ENCODE results near the gene BMP6.

DNA sequence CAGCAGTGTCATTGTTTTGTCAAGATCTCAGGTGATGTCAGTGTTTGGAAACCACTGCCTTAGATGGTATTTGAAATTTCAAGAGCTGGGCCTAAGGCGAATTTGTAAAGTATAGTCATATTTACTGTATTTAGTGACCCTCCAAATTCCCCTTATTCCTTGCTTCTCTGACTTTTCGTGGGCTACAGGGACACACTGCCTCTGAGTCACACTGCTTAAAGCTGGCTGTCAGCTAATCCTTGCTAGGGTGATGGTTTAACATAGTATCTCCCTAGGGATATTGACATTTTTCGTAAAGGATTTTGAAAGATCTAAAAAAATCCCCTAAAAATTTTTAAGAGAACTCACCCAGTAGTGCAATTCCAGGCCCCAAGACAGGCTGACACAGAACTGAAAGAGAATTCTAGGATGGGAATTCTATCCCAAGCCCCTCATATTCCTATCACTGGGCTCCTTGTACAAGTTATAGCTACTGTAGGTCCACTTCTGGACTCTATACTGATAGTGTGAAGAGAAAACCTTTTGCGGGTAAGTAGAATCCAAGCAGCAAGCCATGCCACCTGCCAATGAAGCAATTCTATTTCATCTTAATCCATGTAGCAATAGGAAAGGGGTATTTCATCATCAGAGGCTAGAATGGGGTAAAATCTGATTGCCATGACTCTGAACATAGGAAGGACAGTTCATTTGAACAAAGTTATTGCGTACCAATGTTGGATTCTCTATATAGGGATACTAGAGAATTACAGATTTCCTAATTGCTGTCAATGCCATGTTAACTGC lies 4.3 kb downstream of the BMP6 start:
- TF ChIP-seq, protein P1, sequence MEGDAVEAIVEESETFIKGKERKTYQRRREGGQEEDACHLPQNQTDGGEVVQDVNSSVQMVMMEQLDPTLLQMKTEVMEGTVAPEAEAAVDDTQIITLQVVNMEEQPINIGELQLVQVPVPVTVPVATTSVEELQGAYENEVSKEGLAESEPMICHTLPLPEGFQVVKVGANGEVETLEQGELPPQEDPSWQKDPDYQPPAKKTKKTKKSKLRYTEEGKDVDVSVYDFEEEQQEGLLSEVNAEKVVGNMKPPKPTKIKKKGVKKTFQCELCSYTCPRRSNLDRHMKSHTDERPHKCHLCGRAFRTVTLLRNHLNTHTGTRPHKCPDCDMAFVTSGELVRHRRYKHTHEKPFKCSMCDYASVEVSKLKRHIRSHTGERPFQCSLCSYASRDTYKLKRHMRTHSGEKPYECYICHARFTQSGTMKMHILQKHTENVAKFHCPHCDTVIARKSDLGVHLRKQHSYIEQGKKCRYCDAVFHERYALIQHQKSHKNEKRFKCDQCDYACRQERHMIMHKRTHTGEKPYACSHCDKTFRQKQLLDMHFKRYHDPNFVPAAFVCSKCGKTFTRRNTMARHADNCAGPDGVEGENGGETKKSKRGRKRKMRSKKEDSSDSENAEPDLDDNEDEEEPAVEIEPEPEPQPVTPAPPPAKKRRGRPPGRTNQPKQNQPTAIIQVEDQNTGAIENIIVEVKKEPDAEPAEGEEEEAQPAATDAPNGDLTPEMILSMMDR (IDR thresholded peaks at IDR 0.05), result no peak
- TF ChIP-seq POLR2A (IDR thresholded peaks at IDR 0.05) (no peak), EP300 (IDR thresholded peaks at IDR 0.05) (no peak)

Data from ovary (tissue), 3 donors.